ENCODE results near the gene DNAJC11.

Gene DNAJC11

GRCh38 chr1:6688001-6688400 is 13.6 kb downstream of the DNAJC11 start:
- Histone ChIP-seq H3K36me3 (peaks cover 19 to 89% (median 34%) of the 10 kb centered on the region in 11 experiments; a peak in 21 of 22 replicates), H3K27me3 (no peaks in the 10 kb centered on the region), H3K9ac (no peak overlapping the region), H4K20me1 (peaks cover 11 to 100% (median 90%) of the 10 kb centered on the region in 11 experiments; a peak in 21 of 22 replicates), H3K9me3 (replicated peaks in 1 of 11) (no peaks in the 10 kb centered on the region), H3K4me1 (peaks cover 0 to 13% (median 0%) of the 10 kb centered on the region in 10 experiments; a peak in 5 of 20 replicates), H3K4me2 (no peak overlapping the region), H3K4me3 (no peak overlapping the region), H3K27ac (no peak overlapping the region)
- no peak for TF ChIP-seq Cebpa-rat (IDR thresholded peaks at IDR 0.05)

GRCh38 chr1:6686294-6686693 is 15.3 kb downstream of the DNAJC11 start:
- Histone ChIP-seq H3K27ac (no peak overlapping the region), H3K36me3 (peaks cover 27 to 89% (median 38%) of the 10 kb centered on the region in 11 experiments; a peak in 21 of 22 replicates), H4K20me1 (peaks cover 10 to 100% (median 90%) of the 10 kb centered on the region in 11 experiments; a peak in 21 of 22 replicates), H3K27me3 (no peaks in the 10 kb centered on the region), H3K9me3 (replicated peaks in 1 of 11) (no peaks in the 10 kb centered on the region), H3K4me3 (no peak overlapping the region), H3K4me1 (peaks cover 0 to 13% (median 0%) of the 10 kb centered on the region in 10 experiments; a peak in 5 of 20 replicates), H3K9ac (no peak overlapping the region), H3K4me2 (no peak overlapping the region)
- no peak for TF ChIP-seq Cebpa-rat (IDR thresholded peaks at IDR 0.05)

- H3K9me3 ChIP-seq (replicated peaks in 1 of 11): no peaks in the 10 kb centered on the region
- no peak overlapping the region for H3K27ac ChIP-seq
- no peak overlapping the region for H3K4me3 ChIP-seq
- TF ChIP-seq Cebpa-rat (IDR thresholded peaks at IDR 0.05): no peak
- peaks cover 0 to 13% (median 0%) of the 10 kb centered on the region in 10 experiments; a peak in 5 of 20 replicates for H3K4me1 ChIP-seq
- H4K20me1 ChIP-seq: peaks cover 7 to 100% (median 92%) of the 10 kb centered on the region in 11 experiments; a peak in 21 of 22 replicates
- H3K27me3 ChIP-seq: no peaks in the 10 kb centered on the region
- H3K36me3 ChIP-seq: peaks cover 33 to 90% (median 46%) of the 10 kb centered on the region in 11 experiments
- no peak overlapping the region for H3K4me2 ChIP-seq
- no peak overlapping the region for H3K9ac ChIP-seq
These were observed 16.2 kb downstream of the DNAJC11 start for GRCh38 chr1:6685381-6685780.

- no peaks in the 10 kb centered on the region for H3K27me3 ChIP-seq
- H3K36me3 ChIP-seq: peaks cover 50 to 93% (median 58%) of the 10 kb centered on the region in 11 experiments
- H3K9me3 ChIP-seq (replicated peaks in 1 of 11): no peaks in the 10 kb centered on the region
- no peak overlapping the region for H3K4me3 ChIP-seq
- H4K20me1 ChIP-seq: peaks cover 4 to 95% (median 79%) of the 10 kb centered on the region in 11 experiments; a peak in 21 of 22 replicates
- H3K4me2 ChIP-seq: no peak overlapping the region
- no peak for TF ChIP-seq Cebpa-rat (IDR thresholded peaks at IDR 0.05)
- H3K27ac ChIP-seq: no peak overlapping the region
- H3K4me1 ChIP-seq: peaks cover 0 to under 1% (median 0%) of the 10 kb centered on the region in 10 experiments; a peak in 1 of 20 replicates
- H3K9ac ChIP-seq: no peak overlapping the region
These were observed 18.2 kb downstream of the DNAJC11 start for GRCh38 chr1:6683434-6683833.

GRCh38 chr1:6675941-6676340 is 25.7 kb downstream of the DNAJC11 start:
- Histone ChIP-seq H4K20me1 (peaks cover 0 to 81% (median 41%) of the 10 kb centered on the region in 11 experiments; a peak in 14 of 22 replicates), H3K4me3 (no peak overlapping the region), H3K9me3 (replicated peaks in 1 of 11) (no peaks in the 10 kb centered on the region), H3K9ac (no peak overlapping the region), H3K4me2 (no peak overlapping the region), H3K36me3 (peaks cover 92 to 100% (median 97%) of the 10 kb centered on the region in 11 experiments), H3K27ac (no peak overlapping the region), H3K4me1 (no peaks in the 10 kb centered on the region), H3K27me3 (no peaks in the 10 kb centered on the region)
- TF ChIP-seq Cebpa-rat (IDR thresholded peaks at IDR 0.05): no peak

- no peak overlapping the region for H3K4me3 ChIP-seq
- no peak overlapping the region for H3K4me2 ChIP-seq
- peaks cover 85 to 100% (median 98%) of the 10 kb centered on the region in 11 experiments for H3K36me3 ChIP-seq
- H4K20me1 ChIP-seq: peaks cover 0 to 77% (median 35%) of the 10 kb centered on the region in 11 experiments; a peak in 14 of 22 replicates
- no peak overlapping the region for H3K27ac ChIP-seq
- no peak for TF ChIP-seq Cebpa-rat (IDR thresholded peaks at IDR 0.05)
- no peaks in the 10 kb centered on the region for H3K27me3 ChIP-seq
- H3K4me1 ChIP-seq: no peaks in the 10 kb centered on the region
- no peaks in the 10 kb centered on the region for H3K9me3 ChIP-seq (replicated peaks in 1 of 11)
- H3K9ac ChIP-seq: no peak overlapping the region
These were observed 26.8 kb downstream of the DNAJC11 start for GRCh38 chr1:6674771-6675170.

- TF ChIP-seq Cebpa-rat (IDR thresholded peaks at IDR 0.05): no peak
- peaks cover 0 to 73% (median 35%) of the 10 kb centered on the region in 11 experiments; a peak in 14 of 22 replicates for H4K20me1 ChIP-seq
- H3K36me3 ChIP-seq: peaks cover 81 to 100% (median 96%) of the 10 kb centered on the region in 11 experiments
- H3K27me3 ChIP-seq: no peaks in the 10 kb centered on the region
- no peak overlapping the region for H3K9ac ChIP-seq
- no peak overlapping the region for H3K27ac ChIP-seq
- H3K4me3 ChIP-seq: no peak overlapping the region
- H3K9me3 ChIP-seq (replicated peaks in 1 of 11): no peaks in the 10 kb centered on the region
- H3K4me2 ChIP-seq: no peak overlapping the region
- H3K4me1 ChIP-seq: no peaks in the 10 kb centered on the region
These were observed 27.7 kb downstream of the DNAJC11 start for GRCh38 chr1:6673816-6674398.

- no peak overlapping the region for H3K9ac ChIP-seq
- no peak overlapping the region for H3K4me2 ChIP-seq
- TF ChIP-seq Cebpa-rat (IDR thresholded peaks at IDR 0.05): no peak
- peaks cover 0 to 61% (median 31%) of the 10 kb centered on the region in 11 experiments; a peak in 14 of 22 replicates for H4K20me1 ChIP-seq
- no peak overlapping the region for H3K27ac ChIP-seq
- no peaks in the 10 kb centered on the region for H3K27me3 ChIP-seq
- H3K9me3 ChIP-seq (replicated peaks in 1 of 11): no peaks in the 10 kb centered on the region
- H3K36me3 ChIP-seq: peaks cover 81 to 100% (median 96%) of the 10 kb centered on the region in 11 experiments
- H3K4me3 ChIP-seq: no peak overlapping the region
- H3K4me1 ChIP-seq: no peaks in the 10 kb centered on the region
These were observed 29.1 kb downstream of the DNAJC11 start for GRCh38 chr1:6672558-6672957.

GRCh38 chr1:6668503-6668902 is 33.1 kb downstream of the DNAJC11 start:
- Histone ChIP-seq H3K36me3 (peaks cover 77 to 100% (median 95%) of the 10 kb centered on the region in 11 experiments), H3K4me2 (no peak overlapping the region)

More at GRCh38 chr1:6668503-6668902, 33.1 kb downstream of the DNAJC11 start:
- Histone ChIP-seq H3K27ac (no peak overlapping the region), H3K27me3 (no peaks in the 10 kb centered on the region), H3K4me3 (no peak overlapping the region), H3K4me1 (no peaks in the 10 kb centered on the region), H3K9me3 (replicated peaks in 1 of 11) (peaks cover 0 to 4% (median 0%) of the 10 kb centered on the region in 11 experiments; a peak in 4 of 22 replicates), H3K9ac (no peak overlapping the region), H4K20me1 (peaks cover 0 to 60% (median 30%) of the 10 kb centered on the region in 11 experiments; a peak in 15 of 22 replicates)
- TF ChIP-seq Cebpa-rat (IDR thresholded peaks at IDR 0.05): no peak

Data from BLaER1 treated with 17β-estradiol and CSF1 and Interleukin-3, amounts not matched to agents 10 nM and 100 nM (cell line).